ENCODE results near the gene VARS2. TPM values are rescaled to one million over a fixed set of nuclear protein-coding genes. Genes with fewer than 3 reads are reported as not detected.

The VARS2 gene
- total and polyA plus RNA-seq, 9 of the 15 experiments (the other 6 are each of a cell fraction or from before 2014, with no cell fraction given), result 1.6 to 53.6 (median 29.9) TPM

- TF ChIP-seq KDM4B (IDR thresholded peaks at IDR 0.05; ENCODE audit: borderline replicate concordance in 2 of 2, low read depth in 1 of 2) (no peak), ZNF24 (IDR thresholded peaks at IDR 0.05) (no peak), ZBTB40 (IDR thresholded peaks at IDR 0.05) (no peak), ZBTB40 (CRISPR knock-in tag; IDR thresholded peaks at IDR 0.05) (no peak), PRMT5 (CRISPR knock-in tag; IDR thresholded peaks at IDR 0.05) (no peak), ZNF175 (CRISPR knock-in tag; IDR thresholded peaks at IDR 0.05; ENCODE audit: low read depth) (peak; percentile 74), PBX2 (CRISPR knock-in tag; IDR thresholded peaks at IDR 0.05; ENCODE audit: low read depth) (no peak), PBX2 (tag; conservative IDR thresholded peaks at IDR 0.05; ENCODE audit: low read depth) (peak; percentile 45; the same call in 1 of the 2 replicates), ZNF354B (CRISPR knock-in tag; IDR thresholded peaks at IDR 0.05) (no peak), POLR2AphosphoS2 (IDR thresholded peaks at IDR 0.05; ENCODE audit: low read length) (peak; percentile 89), GATAD2B (IDR thresholded peaks at IDR 0.05; ENCODE audit: borderline replicate concordance) (no peak)
- TF ChIP-seq, protein P1, sequence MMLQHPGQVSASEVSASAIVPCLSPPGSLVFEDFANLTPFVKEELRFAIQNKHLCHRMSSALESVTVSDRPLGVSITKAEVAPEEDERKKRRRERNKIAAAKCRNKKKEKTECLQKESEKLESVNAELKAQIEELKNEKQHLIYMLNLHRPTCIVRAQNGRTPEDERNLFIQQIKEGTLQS (IDR thresholded peaks at IDR 0.05), result no peak
- TF ChIP-seq, protein P1 (CRISPR knock-in tag; conservative IDR thresholded peaks at IDR 0.05), result no peak
These were observed 38.6 kb upstream of the VARS2 start (continued) for GRCh38 chr6:30875244-30876038.

Data from K562 (cell line).